IPS-11a (cell line): ENCODE results near the gene FANK1.

Source experiments
- H3K4me3 ChIP-seq: one replicate; pipeline ENCODE4 v1.5.1; 2013; ENCODE audit warnings: low read depth, low read length, control low read depth

Gene FANK1

DNA sequence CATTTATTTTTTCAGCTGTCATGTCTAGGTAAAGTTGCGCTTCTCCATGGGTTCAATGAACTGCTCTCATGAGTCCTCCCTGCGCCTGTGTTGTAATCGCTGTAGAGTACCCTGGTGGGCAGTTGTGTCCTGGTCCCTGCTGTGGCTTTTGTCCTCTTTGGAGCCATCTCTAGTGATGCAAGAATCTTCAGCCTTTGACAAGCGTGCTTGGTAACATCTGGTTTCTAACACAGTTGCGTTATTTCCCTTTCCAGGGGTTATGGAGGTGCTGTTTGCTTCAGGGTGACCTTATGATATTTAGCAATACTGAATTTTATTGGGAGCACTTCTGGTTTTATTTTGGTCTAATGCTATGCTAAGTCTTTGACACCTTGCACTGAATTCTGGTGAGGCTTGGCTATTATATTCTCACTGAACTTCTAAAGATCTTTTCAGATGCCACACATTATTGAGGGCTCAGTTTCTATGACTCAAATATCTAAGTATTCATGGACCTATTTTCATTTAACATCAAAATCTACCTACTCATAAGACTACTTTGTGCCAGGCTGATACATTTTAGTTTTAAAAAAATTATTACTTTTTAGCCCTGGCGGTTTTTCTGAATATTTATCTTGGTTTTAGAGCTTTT is 88.6 kb downstream of the FANK1 start:
- H3K4me3 ChIP-seq: no peak overlapping the region

DNA sequence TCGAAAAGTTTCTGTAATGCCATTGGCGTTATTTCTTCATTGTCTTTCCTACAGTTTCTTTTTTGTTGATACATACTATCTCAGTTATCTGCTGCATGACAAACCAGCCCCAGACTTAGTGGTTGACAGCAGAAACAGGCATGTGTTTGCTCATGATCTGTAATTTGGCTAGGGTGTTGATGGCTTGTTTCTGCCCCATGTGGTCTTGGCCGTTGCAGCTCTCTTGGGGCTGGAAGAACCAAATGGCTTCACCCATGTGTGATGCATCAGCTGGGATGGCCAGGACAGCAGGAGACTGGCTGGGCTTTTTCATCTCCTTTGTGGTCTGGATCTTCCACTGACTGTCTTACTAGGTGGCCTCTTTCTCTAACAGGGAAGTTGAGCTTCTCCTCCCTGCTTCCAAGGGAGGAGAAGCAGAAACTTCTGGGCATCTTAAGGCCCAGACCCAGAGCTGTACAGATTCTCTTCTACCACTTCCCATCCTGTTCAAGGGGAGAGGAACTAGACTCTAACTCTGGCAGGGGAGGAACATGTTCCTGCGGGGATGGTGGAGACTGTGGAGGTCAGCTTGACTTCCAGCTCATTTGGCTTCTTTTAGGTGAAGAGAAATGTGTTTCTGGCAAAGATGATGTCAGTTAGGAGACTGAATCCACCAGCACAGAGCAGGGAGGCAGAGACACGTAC is 89.3 kb downstream of the FANK1 start:
- no peak overlapping the region for H3K4me3 ChIP-seq

DNA sequence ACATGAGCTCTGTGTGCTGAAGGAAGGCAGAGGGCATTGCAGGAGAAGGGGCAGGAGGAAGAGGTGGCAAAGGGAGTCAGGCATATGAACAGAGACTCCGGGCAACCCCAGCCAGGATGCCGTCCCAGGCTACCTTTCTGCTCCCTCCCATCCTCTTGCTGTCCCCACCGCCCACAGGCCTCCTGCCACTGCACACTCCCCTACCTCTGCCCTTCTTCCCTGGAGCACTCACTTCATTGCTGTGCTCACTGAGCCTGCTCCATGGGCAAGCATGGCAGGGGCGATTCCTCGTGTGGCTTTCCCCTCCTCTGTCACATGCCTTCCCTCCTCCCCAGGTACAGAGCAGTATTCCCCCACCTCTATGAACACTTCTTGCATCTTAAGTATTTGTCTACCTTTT is 93.4 kb downstream of the FANK1 start:
- H3K4me3 ChIP-seq: no peak overlapping the region

DNA sequence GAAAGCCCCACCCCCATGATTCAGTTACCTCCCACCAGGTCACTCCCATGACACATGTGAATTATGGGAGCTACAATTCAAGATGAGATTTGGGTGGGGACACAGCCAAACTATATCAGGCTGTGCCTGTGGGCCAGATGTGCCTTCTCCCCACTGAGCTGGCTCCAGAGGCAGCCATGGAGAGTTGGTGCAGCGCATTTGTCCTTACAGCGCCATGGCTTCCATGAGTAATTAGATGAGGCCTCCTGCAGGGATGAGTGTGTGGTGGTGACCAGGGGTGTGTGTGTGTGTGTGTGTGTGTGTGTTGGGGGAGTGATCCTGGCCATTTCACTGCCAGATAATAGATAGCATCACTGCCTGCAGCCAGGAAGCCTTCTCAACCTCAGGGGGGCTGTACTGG is 94.6 kb downstream of the FANK1 start:
- H3K4me3 ChIP-seq: no peak overlapping the region

DNA sequence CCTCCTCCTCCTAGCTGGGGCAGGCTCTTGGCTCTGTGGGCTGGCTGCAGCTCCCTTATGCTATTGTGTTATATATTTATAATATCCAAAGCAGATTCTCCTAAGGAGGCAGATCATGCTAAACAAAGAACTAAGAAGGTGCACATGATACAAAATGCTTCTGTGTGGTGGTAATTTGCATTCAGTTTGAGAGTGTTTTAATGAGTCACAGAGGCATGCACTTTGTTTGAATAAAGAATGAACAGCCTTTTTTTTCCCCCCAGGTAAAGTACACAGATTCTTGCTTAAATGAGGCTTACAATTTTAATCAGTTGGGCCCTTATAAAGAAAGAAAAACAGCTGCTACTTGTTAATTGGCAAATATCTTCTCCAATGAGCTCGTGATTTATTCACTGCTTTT is 95.0 kb downstream of the FANK1 start:
- no peak overlapping the region for H3K4me3 ChIP-seq

DNA sequence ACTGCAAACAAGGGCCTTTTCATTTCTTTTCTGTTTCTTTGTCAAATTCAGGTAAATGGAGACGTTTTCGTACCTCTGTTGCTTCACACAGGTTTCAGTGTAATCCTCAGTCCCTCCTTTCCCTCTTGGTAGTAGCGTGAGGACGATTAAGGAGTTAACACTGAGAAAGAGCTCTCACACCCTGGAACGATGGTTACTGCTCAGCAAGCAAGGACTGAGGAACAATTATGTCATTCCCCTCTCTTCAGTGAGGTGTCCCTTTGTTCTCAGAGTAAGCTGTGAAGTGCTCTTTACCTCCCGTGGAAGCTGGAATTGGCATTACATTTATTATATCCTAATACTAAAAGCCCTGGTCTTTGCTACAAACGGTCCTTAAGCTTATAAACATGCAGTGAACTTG is 95.9 kb downstream of the FANK1 start:
- no peak overlapping the region for H3K4me3 ChIP-seq

DNA sequence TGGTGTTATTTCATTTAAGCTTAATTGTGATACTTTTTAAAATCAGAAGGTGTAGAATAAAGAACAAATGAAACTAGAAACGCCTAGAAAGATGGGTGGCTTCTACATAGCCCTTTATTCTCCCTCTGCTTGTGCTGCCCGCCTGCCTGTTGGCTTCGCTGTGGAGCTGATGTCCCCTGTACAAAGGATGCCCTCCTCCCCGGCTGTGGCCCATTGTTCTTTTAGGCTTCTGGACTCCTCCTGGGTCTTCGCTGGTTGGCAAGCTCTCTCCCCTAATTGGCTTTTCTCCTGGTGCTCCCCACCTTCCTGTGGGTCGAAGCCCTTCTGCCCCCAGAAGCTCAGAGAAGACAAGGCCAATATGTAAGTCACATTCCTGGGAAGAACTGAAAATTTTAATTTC is 98.2 kb downstream of the FANK1 start:
- no peak overlapping the region for H3K4me3 ChIP-seq

DNA sequence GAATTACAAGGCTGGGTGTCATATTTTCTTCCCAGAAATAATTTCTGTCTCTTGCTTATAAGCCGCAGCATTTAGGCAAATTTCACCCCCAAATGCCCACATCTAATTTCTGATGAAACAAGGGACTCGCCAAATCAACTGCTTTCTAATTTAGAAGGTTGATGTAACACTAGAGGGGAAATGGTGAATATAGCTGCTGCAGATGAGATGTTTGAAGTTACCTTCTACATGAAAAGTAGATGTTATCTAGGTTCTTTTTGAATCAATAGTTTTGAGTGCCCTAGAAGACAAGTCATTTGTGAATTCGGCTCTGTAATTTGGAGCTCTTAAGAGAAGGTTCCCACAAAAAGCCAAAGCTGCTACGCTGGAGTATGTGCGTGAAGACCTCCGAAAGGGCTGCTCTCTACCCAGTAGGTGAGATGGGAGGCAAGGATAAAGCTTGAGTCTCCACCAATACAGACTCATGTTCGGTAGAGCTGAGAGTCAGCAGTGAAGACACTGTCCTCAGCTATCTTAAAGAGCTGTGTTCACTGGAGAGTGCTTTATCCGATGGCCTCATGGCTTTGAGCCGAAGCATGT is 99.5 kb downstream of the FANK1 start:
- no peak overlapping the region for H3K4me3 ChIP-seq

DNA sequence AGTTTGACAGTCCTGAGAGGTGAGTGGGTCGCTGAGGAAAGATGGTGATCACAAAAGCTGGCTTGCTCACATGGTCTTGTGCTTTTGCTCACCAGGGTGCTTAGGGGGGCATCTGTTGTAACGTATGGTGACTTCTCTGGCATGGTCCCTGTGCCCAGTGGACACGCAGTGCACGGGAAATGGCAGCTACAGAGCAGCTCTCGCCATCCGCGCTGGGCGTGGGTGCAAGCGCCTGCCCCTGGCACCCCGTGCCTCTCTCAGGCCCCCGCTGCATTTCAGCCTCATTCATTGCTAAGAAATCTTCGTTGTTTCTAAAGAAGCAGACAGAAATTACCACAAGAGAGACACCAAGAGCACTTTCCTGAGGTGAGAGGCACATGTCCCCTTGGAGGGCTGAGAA is 101.2 kb downstream of the FANK1 start:
- H3K4me3 ChIP-seq: no peak overlapping the region

DNA sequence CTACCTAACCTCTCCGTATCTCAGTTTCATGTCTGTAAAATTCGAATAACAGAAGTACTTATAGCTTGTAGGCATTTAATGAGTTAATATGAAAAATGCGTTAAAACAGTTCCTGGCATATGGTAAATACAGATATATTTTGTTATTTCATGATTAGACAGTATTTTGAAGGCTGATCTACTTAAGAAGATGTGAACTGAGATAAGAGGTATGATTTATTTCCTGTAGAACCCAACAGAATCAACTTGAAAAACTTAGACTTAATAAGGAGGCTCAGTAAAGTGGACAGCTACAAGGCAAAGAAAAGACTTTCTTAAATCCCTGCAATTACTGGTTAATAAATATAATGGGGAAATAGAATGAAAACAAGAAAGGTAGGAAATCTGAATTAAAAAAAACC is 103.3 kb downstream of the FANK1 start:
- H3K4me3 ChIP-seq: no peak overlapping the region

DNA sequence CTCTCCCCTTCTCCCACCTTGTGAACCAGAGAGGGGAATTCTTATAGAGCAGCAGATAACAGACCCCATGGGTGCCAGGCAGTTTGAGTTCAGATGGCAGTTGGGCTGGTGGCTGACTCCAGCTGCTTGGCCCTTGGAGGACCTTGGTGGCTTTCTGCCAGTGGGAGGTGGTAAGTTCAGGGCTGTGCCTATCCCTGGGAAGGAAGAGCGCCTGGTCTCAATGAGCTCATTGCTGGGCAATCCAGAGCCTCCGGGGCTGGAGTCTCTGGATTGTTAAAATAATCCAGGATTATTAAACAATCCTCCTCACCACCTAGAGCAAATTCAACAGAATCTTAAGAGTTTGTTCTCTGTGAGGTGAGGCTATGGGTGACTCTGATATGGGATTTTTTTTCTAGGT is 105.2 kb downstream of the FANK1 start:
- H3K4me3 ChIP-seq: no peak overlapping the region

DNA sequence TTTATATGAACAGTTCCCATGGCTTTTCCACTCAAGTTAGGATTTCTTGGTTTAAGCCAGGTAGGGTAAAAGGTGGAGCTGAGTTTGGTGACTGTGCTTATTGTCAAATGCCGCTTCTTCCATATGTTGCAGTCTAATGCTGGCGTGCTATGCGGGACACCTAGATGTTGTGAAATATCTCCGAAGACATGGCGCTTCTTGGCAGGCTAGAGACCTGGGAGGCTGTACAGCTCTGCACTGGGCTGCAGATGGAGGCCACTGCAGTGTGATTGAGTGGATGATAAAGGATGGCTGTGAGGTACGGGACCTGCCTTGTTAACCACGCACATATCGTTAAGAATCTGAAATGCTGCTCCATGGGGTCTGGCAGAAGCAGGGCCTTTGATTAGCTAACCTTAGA is 108.4 kb downstream of the FANK1 start:
- H3K4me3 ChIP-seq: no peak overlapping the region

DNA sequence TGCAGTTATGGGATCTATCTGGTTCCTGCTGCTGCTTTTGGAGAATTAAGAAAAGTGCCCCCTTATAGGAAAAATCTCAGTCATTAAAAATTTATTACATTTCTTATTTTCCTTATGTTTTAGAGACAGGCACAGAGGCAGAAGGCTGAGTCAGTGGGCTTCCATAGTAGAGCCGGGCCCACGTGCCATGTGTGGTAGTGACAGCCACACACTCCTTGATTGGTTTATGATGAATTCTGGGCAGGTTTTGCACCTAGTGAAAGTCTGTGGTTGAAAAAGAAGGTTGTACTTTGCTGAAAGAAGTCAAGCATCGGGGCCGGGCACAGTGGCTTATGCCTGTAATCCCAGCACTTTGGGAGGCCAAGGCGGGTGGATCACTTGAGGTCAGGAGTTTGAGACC is 109.9 kb downstream of the FANK1 start:
- no peak overlapping the region for H3K4me3 ChIP-seq

DNA sequence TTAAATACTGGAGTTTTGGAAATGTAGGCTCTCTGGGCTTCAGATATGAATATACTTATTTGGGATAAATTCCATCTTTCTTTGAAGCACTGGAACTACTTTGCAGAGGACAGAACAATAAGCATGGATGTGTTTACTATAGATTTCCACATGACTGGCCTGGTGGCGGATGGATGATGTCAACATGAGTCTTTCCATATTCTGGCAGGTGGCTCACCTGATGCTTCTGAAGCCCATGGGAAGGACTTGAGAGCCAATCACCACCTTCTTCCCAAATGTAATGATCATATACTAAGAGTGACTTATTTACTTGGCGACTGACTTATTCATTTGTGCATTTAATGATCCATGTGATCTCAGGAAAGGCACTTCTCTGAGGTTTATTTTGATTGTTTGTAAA is 110.5 kb downstream of the FANK1 start:
- no peak overlapping the region for H3K4me3 ChIP-seq

DNA sequence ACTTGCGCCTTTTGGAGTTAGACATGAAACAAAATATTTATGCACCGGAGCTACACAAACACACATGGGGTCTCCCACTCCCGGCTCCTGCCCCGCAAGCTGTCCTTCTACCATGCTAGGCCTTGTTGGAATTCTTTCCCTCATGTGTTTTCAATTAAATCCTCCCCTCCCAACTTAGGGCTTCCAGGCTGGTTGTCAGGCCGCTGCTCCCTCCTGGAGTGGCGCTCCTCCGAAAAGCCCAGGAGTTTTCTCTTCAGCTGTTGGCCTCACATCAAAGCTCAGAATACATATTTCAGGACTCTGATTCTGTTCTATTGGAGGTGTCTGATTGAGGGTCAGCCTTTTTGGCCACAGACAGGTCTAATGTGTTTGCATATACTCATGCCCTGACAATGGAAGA is 113.3 kb downstream of the FANK1 start:
- no peak overlapping the region for H3K4me3 ChIP-seq

DNA sequence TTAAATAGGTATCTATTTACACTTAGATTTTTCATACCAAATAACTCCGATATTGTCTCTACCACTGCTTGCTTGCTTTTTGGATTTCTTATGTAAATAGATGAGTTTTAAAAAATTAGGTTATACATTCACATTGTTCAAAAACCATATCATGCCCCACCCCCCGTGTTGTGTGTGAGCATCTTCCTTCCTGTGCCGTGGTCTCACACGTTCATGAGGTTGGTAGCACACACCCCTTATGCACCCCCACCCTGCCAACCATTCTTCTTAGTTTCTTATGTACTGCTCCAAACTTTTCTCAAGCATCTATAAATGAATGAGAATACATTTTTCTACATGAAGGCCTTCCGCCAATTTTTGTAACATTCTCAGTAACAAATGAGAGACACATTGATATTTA is 115.6 kb downstream of the FANK1 start:
- no peak overlapping the region for H3K4me3 ChIP-seq

DNA sequence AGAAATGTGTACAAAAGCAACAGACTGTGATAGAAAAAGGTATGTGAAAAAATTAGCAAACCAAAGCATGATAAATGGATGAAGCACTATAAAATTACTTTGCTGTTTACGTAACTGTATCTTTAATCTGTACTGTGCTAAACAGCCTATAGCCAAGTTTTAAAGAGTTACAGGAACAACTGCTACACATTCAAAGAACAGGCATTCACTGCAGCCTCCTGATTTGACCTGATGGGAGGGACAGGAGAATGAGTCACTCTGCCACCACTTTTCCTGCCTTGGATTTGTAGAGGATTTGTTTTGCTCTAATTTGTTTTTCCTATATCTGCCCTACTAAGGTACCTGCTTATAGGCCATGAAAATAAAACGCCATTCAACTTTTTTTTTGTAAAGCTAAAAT is 116.1 kb downstream of the FANK1 start:
- no peak overlapping the region for H3K4me3 ChIP-seq

DNA sequence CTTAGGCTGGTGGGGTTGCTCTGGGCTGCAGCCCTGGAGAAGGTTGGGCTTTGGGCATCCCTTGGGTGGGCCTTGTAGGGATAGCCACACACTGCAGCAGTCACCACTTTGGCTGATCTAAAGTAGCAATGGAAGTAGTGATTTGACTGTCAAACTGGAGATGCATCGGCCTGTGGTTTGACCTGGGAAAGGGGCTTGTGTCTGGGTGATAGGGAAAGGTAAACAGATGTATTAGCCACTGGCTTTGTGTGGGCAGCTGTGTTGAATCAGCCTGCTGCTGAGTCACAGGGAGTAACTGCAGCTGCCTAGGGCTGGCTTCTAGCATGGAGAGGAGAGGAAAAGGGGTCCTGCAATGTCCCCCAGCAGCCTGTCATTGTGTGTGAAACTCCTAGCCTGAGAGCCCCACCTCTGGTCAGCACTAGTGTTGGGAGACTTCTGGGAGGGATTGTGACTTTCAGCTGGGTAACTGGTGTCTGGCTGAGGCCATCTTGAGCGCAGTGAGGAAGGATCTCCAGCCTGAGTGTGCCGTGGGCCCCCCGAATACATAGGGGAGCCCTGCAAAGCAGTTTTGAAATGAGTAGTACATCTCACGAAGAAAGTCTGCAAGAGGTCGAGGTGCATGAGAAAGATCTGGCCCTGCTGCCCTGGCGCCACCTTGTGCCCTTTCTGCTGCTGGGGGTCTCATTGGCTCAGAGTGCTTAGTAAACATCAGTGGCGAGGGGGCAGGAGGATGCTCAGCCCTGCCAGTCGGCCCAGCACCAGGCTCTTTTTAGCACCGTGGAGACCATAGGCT is 117.3 kb downstream of the FANK1 start:
- no peak overlapping the region for H3K4me3 ChIP-seq

DNA sequence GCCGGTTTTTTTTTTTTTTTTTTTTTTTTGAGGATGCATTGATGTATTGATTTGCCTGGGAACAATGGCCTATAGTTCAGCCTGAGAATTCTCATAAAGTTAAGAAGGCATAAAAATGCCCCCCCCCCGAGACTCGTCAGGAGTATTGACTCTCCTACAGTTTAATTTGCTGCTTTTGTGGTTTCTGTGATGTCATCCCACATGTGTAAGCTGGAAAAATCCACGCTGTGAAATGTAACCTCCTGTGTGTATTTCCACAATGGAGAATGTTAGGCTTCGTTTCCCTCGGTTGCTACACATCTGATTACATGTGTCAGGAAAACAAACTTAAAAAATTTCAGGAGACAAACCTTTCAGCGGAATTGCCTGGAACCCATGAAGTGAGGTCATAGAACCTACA is 117.9 kb downstream of the FANK1 start:
- H3K4me3 ChIP-seq: no peak overlapping the region

DNA sequence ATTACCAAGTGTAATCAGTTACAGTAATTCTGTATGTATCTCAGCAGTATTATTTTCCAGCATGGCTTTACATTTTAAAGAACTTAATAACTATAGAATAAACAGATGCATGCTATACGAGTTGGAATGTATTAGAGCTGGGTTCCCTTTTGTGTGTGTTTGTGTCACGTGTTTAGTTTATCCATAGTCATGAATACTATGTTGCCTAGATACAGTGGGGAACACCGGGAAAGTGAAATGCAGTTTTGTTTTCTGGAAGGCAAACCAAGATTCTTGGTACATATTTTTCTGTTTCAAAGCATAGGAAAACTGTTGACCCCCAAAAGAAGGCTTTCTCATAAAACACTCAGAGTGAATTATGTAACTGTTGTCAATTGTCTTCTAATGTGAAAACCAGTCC is 119.0 kb downstream of the FANK1 start:
- no peak overlapping the region for H3K4me3 ChIP-seq

DNA sequence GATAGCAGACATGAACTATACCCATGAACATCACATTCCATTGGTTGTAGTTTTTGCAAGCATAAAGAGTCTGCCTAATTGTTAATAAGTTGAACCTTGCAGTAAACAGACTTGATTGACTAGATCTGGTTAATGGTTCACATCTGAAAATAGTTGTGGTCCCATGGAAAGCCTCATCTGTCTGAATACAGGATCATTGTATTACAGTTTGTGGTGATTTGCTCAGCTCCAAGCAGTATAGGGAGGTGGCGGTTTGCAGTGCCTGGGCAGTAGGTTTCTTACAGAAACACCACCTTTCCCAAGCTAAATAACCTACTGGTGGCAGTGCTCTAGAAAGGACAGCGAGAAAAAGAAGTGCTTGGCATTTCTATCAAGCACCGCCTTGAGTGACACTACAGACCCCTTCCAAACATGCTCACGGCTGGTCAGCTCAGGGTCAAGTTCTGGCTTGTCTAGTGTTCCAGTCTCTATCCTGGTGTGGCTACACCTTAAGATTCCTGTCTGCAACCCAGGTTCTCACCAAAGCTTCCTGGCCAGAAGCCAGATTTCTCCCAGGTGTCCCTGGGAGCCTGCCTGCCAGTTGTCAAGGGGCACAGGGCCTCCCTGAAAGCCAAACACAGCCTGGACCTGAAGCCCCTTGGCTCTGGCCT is 119.9 kb downstream of the FANK1 start:
- no peak overlapping the region for H3K4me3 ChIP-seq
